ENCODE results near the gene COL4A4. TPM values are rescaled to one million over a fixed set of nuclear protein-coding genes. Genes with fewer than 3 reads are reported as not detected.

Gene COL4A4
- total RNA-seq, 4 donors from 2014 or later = 0.40 to 2.3 (median 0.93) TPM

GRCh38 chr2:227201771-227202170 is 37.8 kb upstream of the COL4A4 start:
- intact Hi-C loops (cut with DNase I) = no loop called here
- Histone ChIP-seq H3K27me3 (peaks cover 0 to 7% (median 0%) of the 10 kb centered on the region in 4 donors), H3K27ac (no peak overlapping the region), H3K4me1 (no peaks in the 10 kb centered on the region), H3K36me3 (no peaks in the 10 kb centered on the region), H3K4me3 (no peak overlapping the region), H3K9me3 (no peaks in the 10 kb centered on the region)
- DNase-seq = no peak
- no peak for TF ChIP-seq POLR2A (IDR thresholded peaks at IDR 0.05)
- TF ChIP-seq, protein P1, sequence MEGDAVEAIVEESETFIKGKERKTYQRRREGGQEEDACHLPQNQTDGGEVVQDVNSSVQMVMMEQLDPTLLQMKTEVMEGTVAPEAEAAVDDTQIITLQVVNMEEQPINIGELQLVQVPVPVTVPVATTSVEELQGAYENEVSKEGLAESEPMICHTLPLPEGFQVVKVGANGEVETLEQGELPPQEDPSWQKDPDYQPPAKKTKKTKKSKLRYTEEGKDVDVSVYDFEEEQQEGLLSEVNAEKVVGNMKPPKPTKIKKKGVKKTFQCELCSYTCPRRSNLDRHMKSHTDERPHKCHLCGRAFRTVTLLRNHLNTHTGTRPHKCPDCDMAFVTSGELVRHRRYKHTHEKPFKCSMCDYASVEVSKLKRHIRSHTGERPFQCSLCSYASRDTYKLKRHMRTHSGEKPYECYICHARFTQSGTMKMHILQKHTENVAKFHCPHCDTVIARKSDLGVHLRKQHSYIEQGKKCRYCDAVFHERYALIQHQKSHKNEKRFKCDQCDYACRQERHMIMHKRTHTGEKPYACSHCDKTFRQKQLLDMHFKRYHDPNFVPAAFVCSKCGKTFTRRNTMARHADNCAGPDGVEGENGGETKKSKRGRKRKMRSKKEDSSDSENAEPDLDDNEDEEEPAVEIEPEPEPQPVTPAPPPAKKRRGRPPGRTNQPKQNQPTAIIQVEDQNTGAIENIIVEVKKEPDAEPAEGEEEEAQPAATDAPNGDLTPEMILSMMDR (IDR thresholded peaks at IDR 0.05) = no peak
- WGBS, 2 donors = 53 to 59% methylated on average over 2 of the region's 2 CpGs

- no peaks in the 10 kb centered on the region for H3K27me3 ChIP-seq
- intact Hi-C loops (cut with DNase I) = no loop called here
- H3K4me3 ChIP-seq = no peak overlapping the region
- DNase-seq = no peak
- no peak overlapping the region for H3K27ac ChIP-seq
- no peaks in the 10 kb centered on the region for H3K4me1 ChIP-seq
- no peaks in the 10 kb centered on the region for H3K9me3 ChIP-seq
- H3K36me3 ChIP-seq = no peaks in the 10 kb centered on the region
- WGBS, 2 donors = 79 to 90% methylated on average over 3 of the region's 3 CpGs
- no peak for TF ChIP-seq POLR2A (IDR thresholded peaks at IDR 0.05)
- TF ChIP-seq, protein P1 (IDR thresholded peaks at IDR 0.05) = no peak
Observed at GRCh38 chr2:227198866-227199265, 34.9 kb upstream of the COL4A4 start.

- H3K27me3 ChIP-seq = no peaks in the 10 kb centered on the region
- WGBS, 2 donors = 34 to 67% methylated on average over 2 of the region's 2 CpGs
- intact Hi-C loops (cut with DNase I) = no loop called here
- DNase-seq = no peak
- no peaks in the 10 kb centered on the region for H3K9me3 ChIP-seq
- H3K4me3 ChIP-seq = no peak overlapping the region
- H3K27ac ChIP-seq = no peak overlapping the region
- TF ChIP-seq POLR2A (IDR thresholded peaks at IDR 0.05) = no peak
- TF ChIP-seq, protein P1 (IDR thresholded peaks at IDR 0.05) = no peak
- H3K36me3 ChIP-seq = no peaks in the 10 kb centered on the region
- H3K4me1 ChIP-seq = no peaks in the 10 kb centered on the region
Observed at GRCh38 chr2:227194219-227194618, 30.2 kb upstream of the COL4A4 start.

GRCh38 chr2:227192491-227192890 is 28.5 kb upstream of the COL4A4 start:
- no peaks in the 10 kb centered on the region for H3K4me1 ChIP-seq
- no peaks in the 10 kb centered on the region for H3K36me3 ChIP-seq
- intact Hi-C loops (cut with DNase I) = no loop called here
- WGBS, 2 donors = 79 to 85% methylated on average over 3 of the region's 3 CpGs
- no peak overlapping the region for H3K4me3 ChIP-seq
- no peak overlapping the region for H3K27ac ChIP-seq
- no peaks in the 10 kb centered on the region for H3K9me3 ChIP-seq
- no peak for TF ChIP-seq POLR2A (IDR thresholded peaks at IDR 0.05)
- TF ChIP-seq, protein P1 (IDR thresholded peaks at IDR 0.05) = no peak
- no peak for DNase-seq
- H3K27me3 ChIP-seq = no peaks in the 10 kb centered on the region

GRCh38 chr2:227191367-227191766 is 27.4 kb upstream of the COL4A4 start:
- WGBS, 2 donors = 56% methylated on average over 3 of the region's 3 CpGs
- no peak for DNase-seq
- H3K27ac ChIP-seq = no peak overlapping the region
- no peak for TF ChIP-seq POLR2A (IDR thresholded peaks at IDR 0.05)
- TF ChIP-seq, protein P1 (IDR thresholded peaks at IDR 0.05) = no peak
- no peaks in the 10 kb centered on the region for H3K36me3 ChIP-seq
- intact Hi-C loops (cut with DNase I) = no loop called here
- no peaks in the 10 kb centered on the region for H3K9me3 ChIP-seq
- H3K4me1 ChIP-seq = no peaks in the 10 kb centered on the region
- no peak overlapping the region for H3K4me3 ChIP-seq
- H3K27me3 ChIP-seq = no peaks in the 10 kb centered on the region

All from esophagus squamous epithelium (tissue), 5 donors.